ENCODE data around the gene SHC1. TPM values are rescaled to one million over a fixed set of nuclear protein-coding genes. Genes with fewer than 3 reads are reported as not detected.

SHC1 gene
- total RNA-seq, 3 donors from 2014 or later (not counting 1 experiment from before 2014, with no cell fraction given): 94.6 to 112 (median 96.8) TPM

GRCh38 chr1:154960446-154961136, 10.0 kb downstream of the SHC1 start:
- WGBS (ENCODE audit: insufficient coverage): 10% methylated on average over 8 of the region's 10 CpGs
- no peak for TF ChIP-seq CTCF (IDR thresholded peaks at IDR 0.05)
- H3K27me3 ChIP-seq (ENCODE audit: control insufficient read depth, insufficient read depth, low read length): no peaks in the 10 kb centered on the region
- Mint-ChIP-seq H3K4me1 (peaks cover 29 to 37% of the 10 kb centered on the region in 2 donors), H3K27ac (peak overlapping the region; percentile 88), H3K27me3 (ENCODE audit: low read depth in 2 of 2) (no peaks in the 10 kb centered on the region), H3K4me3 (peak overlapping the region; percentile 91), H3K36me3 (no peaks in the 10 kb centered on the region), H3K9me3 (no peaks in the 10 kb centered on the region)
- peak overlapping the region; percentile 93 for H3K27ac ChIP-seq (ENCODE audit: low read length)
- no peaks in the 10 kb centered on the region for H3K9me3 ChIP-seq (ENCODE audit: control insufficient read depth, insufficient read depth, low read length)
- peak overlapping the region; percentile 65 for H3K4me3 ChIP-seq (ENCODE audit: low read length)
- peaks cover 33% of the 10 kb centered on the region for H3K36me3 ChIP-seq (ENCODE audit: control insufficient read depth, insufficient read depth, low read length)
- intact Hi-C loops (cut with micrococcal nuclease): loop anchor here (2.0 kb wide), 1 partner anchor 38 kb away; no protein-coding TSS in a partner anchor
- peaks cover 29% of the 10 kb centered on the region for H3K4me1 ChIP-seq (ENCODE audit: control insufficient read depth, insufficient read depth, low read length)
- peak in 1 of 2 donors; percentile 41 for DNase-seq
- no peak for ATAC-seq

GRCh38 chr1:154959426-154959780, 11.1 kb downstream of the SHC1 start:
- H3K27ac Mint-ChIP-seq: peak overlapping the region in 1 of 2 donors; percentile 88
- H3K9me3 Mint-ChIP-seq: no peaks in the 10 kb centered on the region
- H3K4me1 Mint-ChIP-seq: peaks cover 41 to 47% of the 10 kb centered on the region in 2 donors
- no peak overlapping the region for H3K4me3 ChIP-seq (ENCODE audit: low read length)
- no peak for TF ChIP-seq CTCF (IDR thresholded peaks at IDR 0.05)
- no peaks in the 10 kb centered on the region for H3K36me3 Mint-ChIP-seq
- no peaks in the 10 kb centered on the region for H3K27me3 Mint-ChIP-seq (ENCODE audit: low read depth in 2 of 2)
- peaks cover 41% of the 10 kb centered on the region for H3K4me1 ChIP-seq (ENCODE audit: control insufficient read depth, insufficient read depth, low read length)
- H3K27me3 ChIP-seq (ENCODE audit: control insufficient read depth, insufficient read depth, low read length): no peaks in the 10 kb centered on the region
- H3K4me3 Mint-ChIP-seq: no peak overlapping the region
- DNase-seq (no peak), ATAC-seq (no peak)
- WGBS (ENCODE audit: insufficient coverage): 98% methylated on average over 7 of the region's 7 CpGs
- no peaks in the 10 kb centered on the region for H3K9me3 ChIP-seq (ENCODE audit: control insufficient read depth, insufficient read depth, low read length)
- peaks cover 25% of the 10 kb centered on the region for H3K36me3 ChIP-seq (ENCODE audit: control insufficient read depth, insufficient read depth, low read length)
- intact Hi-C loops (cut with micrococcal nuclease): loop anchor here (5.0 kb wide), 1 partner anchor 93 kb away; the partner anchor contains the start of gene ADAM15
- H3K27ac ChIP-seq (ENCODE audit: low read length): no peak overlapping the region

- H3K4me3 Mint-ChIP-seq: peak overlapping the region; percentile 28
- Histone ChIP-seq H3K4me1 (ENCODE audit: control insufficient read depth, insufficient read depth, low read length) (peaks cover 46% of the 10 kb centered on the region), H3K4me3 (ENCODE audit: low read length) (no peak overlapping the region), H3K27me3 (ENCODE audit: control insufficient read depth, insufficient read depth, low read length) (no peaks in the 10 kb centered on the region), H3K27ac (ENCODE audit: low read length) (no peak overlapping the region), H3K9me3 (ENCODE audit: control insufficient read depth, insufficient read depth, low read length) (no peaks in the 10 kb centered on the region), H3K36me3 (ENCODE audit: control insufficient read depth, insufficient read depth, low read length) (peaks cover 21% of the 10 kb centered on the region)
- no peak for TF ChIP-seq CTCF (IDR thresholded peaks at IDR 0.05)
- WGBS (ENCODE audit: insufficient coverage): 97% methylated on average over 15 of the region's 16 CpGs
- no peak overlapping the region for H3K27ac Mint-ChIP-seq
- DNase-seq (no peak), ATAC-seq (no peak)
- intact Hi-C loops (cut with micrococcal nuclease): loop anchor here (5.0 kb wide), 1 partner anchor 93 kb away; the partner anchor contains the start of gene ADAM15
- H3K9me3 Mint-ChIP-seq: no peaks in the 10 kb centered on the region
- H3K36me3 Mint-ChIP-seq: no peaks in the 10 kb centered on the region
- H3K4me1 Mint-ChIP-seq: peaks cover 47 to 51% of the 10 kb centered on the region in 2 donors
- no peaks in the 10 kb centered on the region for H3K27me3 Mint-ChIP-seq (ENCODE audit: low read depth in 2 of 2)
Measured at GRCh38 chr1:154958681-154959425, 11.7 kb downstream of the SHC1 start.
